GM12878 (cell line): ENCODE data around the gene INO80D. TPM values are rescaled to one million over a fixed set of nuclear protein-coding genes. Genes with fewer than 3 reads are reported as not detected.

Experiments
- CREB1 ChIP-seq: IDR thresholded peaks from 2 replicates; pipeline ENCODE4 v1.6.1; 2012; ENCODE audit warnings: low read depth, mild to moderate bottlenecking, inconsistent platforms
- IKZF2 ChIP-seq, 2 experiments: fragments of 450-650 bp; IDR thresholded peaks; 2 replicates each; pipeline ENCODE4 v1.6.1; 2017; ENCODE audit warnings: mild to moderate bottlenecking in 2 of 2, moderate library complexity in 2 of 2
- IRF4 ChIP-seq: IDR thresholded peaks from 2 replicates; pipeline ENCODE4 v1.6.1; 2011; ENCODE audit warnings: low read depth, low read length
- JUNB ChIP-seq: IDR thresholded peaks from 2 replicates; pipeline ENCODE4 v1.6.1; 2016; ENCODE audit warnings: antibody characterized with exemption, mild to moderate bottlenecking
- MEF2B ChIP-seq: fragments of 450-650 bp; IDR thresholded peaks from 2 replicates; pipeline ENCODE4 v1.6.1; 2018; ENCODE audit warnings: mild to moderate bottlenecking, moderate library complexity; ENCODE audit not compliant: partially characterized antibody, poor library complexity, severe bottlenecking
- MTA3 ChIP-seq: IDR thresholded peaks from 2 replicates; pipeline ENCODE4 v1.6.1; 2012; ENCODE audit warnings: low read length, inconsistent platforms, borderline replicate concordance
- MXI1 ChIP-seq: fragments of 150-350 bp; IDR thresholded peaks from 2 replicates; pipeline ENCODE4 v1.6.1; 2011; ENCODE audit warnings: low read depth, mild to moderate bottlenecking, inconsistent platforms, low read length, improper control_type of control experiment
- NRF1 ChIP-seq: conservative IDR thresholded peaks from 2 replicates; pipeline ENCODE4 v1.6.1; 2011; ENCODE audit warnings: mild to moderate bottlenecking, low read depth, low read length, improper control_type of control experiment
- PBX3 ChIP-seq: IDR thresholded peaks from 2 replicates; pipeline ENCODE4 v1.6.1; 2011; ENCODE audit warnings: mild to moderate bottlenecking, low read depth, low read length, moderate library complexity; ENCODE audit not compliant: insufficient replicate concordance
- POLR2A ChIP-seq: IDR thresholded peaks from 2 replicates; pipeline ENCODE4 v1.6.1; 2011; ENCODE audit warnings: low read depth, mild to moderate bottlenecking, low read length
- SKIL ChIP-seq: fragments of 450-650 bp; IDR thresholded peaks from 2 replicates; pipeline ENCODE4 v1.6.1; 2017; ENCODE audit warnings: mild to moderate bottlenecking, low read depth, inconsistent platforms; ENCODE audit not compliant: poor library complexity, severe bottlenecking
- SMARCA5 ChIP-seq: fragments of 450-650 bp; IDR thresholded peaks from 2 replicates; pipeline ENCODE4 v1.6.1; 2017; ENCODE audit warnings: mild to moderate bottlenecking
- SREBF1 ChIP-seq: IDR thresholded peaks from 2 replicates; pipeline ENCODE4 v1.6.1; 2012; ENCODE audit warnings: mild to moderate bottlenecking, low read length
- TCF7 ChIP-seq: IDR thresholded peaks from 2 replicates; pipeline ENCODE4 v1.6.1; 2014; ENCODE audit warnings: antibody characterized with exemption, borderline replicate concordance
- ZNF687 ChIP-seq: fragments of 450-650 bp; IDR thresholded peaks from 2 replicates; pipeline ENCODE4 v1.6.1; 2017; ENCODE audit warnings: mild to moderate bottlenecking, moderate library complexity
- polyA plus RNA-seq, 11 experiments: library from polyadenylated mRNA; depleted of rRNA in 4 of 11; unstranded in 6 of 11; stranded (reverse) in 5 of 11; fragments of >200 nt; fragmentation: Nextera tagmentation in 4 of 11; fragmentation: Illumina TruSeq in 1 of 11; extraction: Ambion mirVana in 4 of 11; extraction: Trizol in 1 of 11; gene quantifications; 1 replicate in 1 of 11; 2 replicates in 10 of 11; pipeline versions ENCODE4 v1.2.1 to v1.2.3, GENCODE V29; 2011 to 2016; ENCODE audit warnings: inconsistent platforms in 2 of 11, missing spikeins in 2 of 11, low read depth in 1 of 11
- total RNA-seq, 4 experiments: library from RNA; depleted of rRNA in 3 of 4; stranded (reverse); fragments of >200 nt in 3 of 4; fragmentation: Illumina TruSeq in 1 of 4; extraction: Trizol in 1 of 4; gene quantifications; 2 replicates each; pipeline versions ENCODE4 v1.2.1 to v1.2.3, GENCODE V29; 2013 to 2021

The INO80D gene
- total and polyA plus RNA-seq, 10 of the 15 experiments (the other 5 are each of a cell fraction or from before 2014, with no cell fraction given), result 0.73 to 16.3 (median 4.7) TPM

DNA sequence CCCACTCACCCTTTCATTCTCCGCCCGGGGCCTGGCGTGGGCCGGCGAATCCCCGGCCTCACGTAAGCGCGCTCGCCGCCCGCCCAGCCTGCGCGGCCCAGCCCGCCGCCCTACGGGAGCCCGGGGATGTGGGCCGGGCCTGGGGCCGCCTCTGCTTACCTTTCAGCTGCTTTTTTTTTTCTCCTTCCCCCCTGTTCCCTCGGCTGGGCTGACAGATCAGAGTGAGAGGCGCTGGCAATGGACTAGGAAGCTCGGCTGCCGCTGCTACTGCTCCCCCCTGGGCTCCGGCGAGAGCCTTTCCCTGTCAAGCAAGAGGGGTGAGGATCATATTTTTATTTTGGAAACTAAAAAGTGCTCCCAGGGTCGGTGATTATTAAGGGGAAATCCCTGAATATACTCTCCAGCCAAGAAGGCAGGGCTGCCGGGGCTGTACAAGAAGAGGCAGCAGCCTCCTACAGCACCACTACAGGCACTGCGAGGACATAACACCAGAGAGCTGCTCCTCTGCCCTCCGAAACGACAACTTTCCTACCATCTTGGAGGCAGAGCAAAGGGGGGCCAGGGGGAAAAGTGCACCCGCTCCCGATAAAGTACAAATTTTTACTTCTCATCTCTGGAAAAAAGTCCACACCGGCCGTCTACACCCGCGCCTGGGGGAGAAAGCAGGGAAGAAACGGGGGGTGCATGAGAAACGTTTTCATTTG lies at the start of gene INO80D (continued):
- TF ChIP-seq MTA3 (no peak; the same call in 1 of the 2 replicates), SMARCA5 (peak; percentile 82), TCF7 (peak; percentile 58; the same call in 1 of the 2 replicates), IRF4 (0 out of 2 replicates have a peak, but pooled peaks have one; percentile 5), NRF1 (0 out of 2 replicates have a peak, but pooled peaks have one; percentile 5), MXI1 (peak; percentile 70), ZNF687 (0 out of 2 replicates have a peak, but pooled peaks have one; percentile 53), SKIL (no peak), IKZF2 (IDR thresholded peaks at IDR 0.05) (peak; percentile 73 to 79), MEF2B (no peak), SREBF1 (no peak), POLR2A (peak; percentile 82), PBX3 (no peak), JUNB (peak; percentile 6; the same call in 1 of the 2 replicates), CREB1 (no peak)
